ENCODE data around the gene CPD.

GRCh38 chr17:30380643-30381339, 2.1 kb downstream of the CPD start:
- TF ChIP-seq CTCF (CRISPR knock-in tag; IDR thresholded peaks at IDR 0.05) = no peak
- no peak for TF ChIP-seq POLR2AphosphoS5 (IDR thresholded peaks at IDR 0.05; ENCODE audit: low read depth, low read length)
- TF ChIP-seq FLYWCH1 (CRISPR knock-in tag; IDR thresholded peaks at IDR 0.05) = no peak
- no peak for TF ChIP-seq ZNF704 (CRISPR knock-in tag; IDR thresholded peaks at IDR 0.05; ENCODE audit: borderline replicate concordance)
- TF ChIP-seq TOPORS (CRISPR knock-in tag; IDR thresholded peaks at IDR 0.05) = no peak
- TF ChIP-seq TP53 (CRISPR knock-in tag; conservative IDR thresholded peaks at IDR 0.05) = no peak
- no peak for TF ChIP-seq MAZ (IDR thresholded peaks at IDR 0.05; ENCODE audit: borderline replicate concordance, low read depth, low read length)
- no peak for TF ChIP-seq MAZ (CRISPR knock-in tag; IDR thresholded peaks at IDR 0.05; ENCODE audit: low read depth)
- no peak for TF ChIP-seq MAFF (IDR thresholded peaks at IDR 0.05; ENCODE audit: low read depth, low read length)
- no peak for TF ChIP-seq KDM2A (CRISPR knock-in tag; IDR thresholded peaks at IDR 0.05; ENCODE audit: borderline replicate concordance, low read depth)
- no peak for TF ChIP-seq ZHX1 (CRISPR knock-in tag; IDR thresholded peaks at IDR 0.05; ENCODE audit: low read depth)
- TF ChIP-seq CHD2 (IDR thresholded peaks at IDR 0.05; ENCODE audit: low read depth, low read length) = no peak
- no peak for TF ChIP-seq MYNN (CRISPR knock-in tag; IDR thresholded peaks at IDR 0.05; ENCODE audit: low read depth)
